Duodenal mucosa (tissue), 2 donors: Measurements from ENCODE around the gene PNPLA6.

ENCODE experiments used
- H3K27ac ChIP-seq: one replicate; pipeline ENCODE4 v1.7.0; 2013; ENCODE audit warnings: low read depth, low read length
- H3K27me3 ChIP-seq, 2 donors: one replicate each; pipeline ENCODE4 v1.7.0; 2013; ENCODE audit warnings: low read length in 2 of 2, control low read depth in 1 of 2; ENCODE audit not compliant: insufficient read depth in 2 of 2, control insufficient read depth in 1 of 2
- H3K36me3 ChIP-seq, 2 donors: one replicate each; pipeline ENCODE4 v1.7.0; 2013; ENCODE audit warnings: low read length in 2 of 2, control low read depth in 1 of 2; ENCODE audit not compliant: insufficient read depth in 2 of 2, control insufficient read depth in 1 of 2
- H3K4me1 ChIP-seq, 2 donors: one replicate each; pipeline ENCODE4 v1.7.0; 2013; ENCODE audit warnings: low read length in 2 of 2, control low read depth in 1 of 2; ENCODE audit not compliant: insufficient read depth in 2 of 2, control insufficient read depth in 1 of 2
- H3K4me3 ChIP-seq, 2 donors: one replicate each; pipeline ENCODE4 v1.7.0; 2013; ENCODE audit warnings: low read length in 2 of 2, low read depth in 1 of 2
- H3K9ac ChIP-seq, 2 donors: one replicate each; pipeline ENCODE4 v1.7.0; 2013; ENCODE audit warnings: low read length in 2 of 2, low read depth in 1 of 2
- H3K9me3 ChIP-seq, 2 donors: one replicate each; pipeline ENCODE4 v1.7.0; 2013; ENCODE audit warnings: low read length in 2 of 2, control low read depth in 1 of 2; ENCODE audit not compliant: control insufficient read depth in 1 of 2

PNPLA6 gene

DNA sequence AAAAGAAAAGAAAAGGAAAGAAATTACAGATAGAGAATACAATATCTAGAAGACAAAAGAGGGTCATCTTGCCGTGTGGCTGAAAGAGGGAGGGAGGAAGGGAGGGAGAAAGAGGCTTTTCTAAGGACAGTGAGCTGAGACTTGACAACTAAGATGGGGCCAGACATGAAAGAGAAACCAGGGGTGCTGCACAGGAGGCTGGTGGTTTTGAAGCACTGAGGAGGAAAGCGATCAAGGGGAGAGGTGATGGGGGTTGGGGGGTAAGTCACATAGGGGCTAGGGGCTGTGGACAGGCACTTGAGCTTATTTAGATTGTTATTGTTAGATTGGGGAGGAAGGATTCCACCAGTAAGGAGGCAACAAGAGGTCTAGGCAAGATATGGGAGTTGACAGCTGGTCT, 17.3 kb downstream of the PNPLA6 start:
- Histone ChIP-seq H3K4me3 (no peak overlapping the region), H3K9ac (no peak overlapping the region), H3K27me3 (no peaks in the 10 kb centered on the region), H3K27ac (no peak overlapping the region), H3K36me3 (peaks cover 16 to 36% of the 10 kb centered on the region in 2 donors), H3K9me3 (no peaks in the 10 kb centered on the region), H3K4me1 (no peaks in the 10 kb centered on the region)

- Histone ChIP-seq H3K27me3 (no peaks in the 10 kb centered on the region), H3K27ac (no peak overlapping the region), H3K4me3 (no peak overlapping the region), H3K4me1 (no peaks in the 10 kb centered on the region), H3K36me3 (peaks cover 21 to 51% of the 10 kb centered on the region in 2 donors), H3K9me3 (no peaks in the 10 kb centered on the region), H3K9ac (no peak overlapping the region)
These were observed 19.0 kb downstream of the PNPLA6 start for GRCh38 chr19:7554565-7554964.

DNA sequence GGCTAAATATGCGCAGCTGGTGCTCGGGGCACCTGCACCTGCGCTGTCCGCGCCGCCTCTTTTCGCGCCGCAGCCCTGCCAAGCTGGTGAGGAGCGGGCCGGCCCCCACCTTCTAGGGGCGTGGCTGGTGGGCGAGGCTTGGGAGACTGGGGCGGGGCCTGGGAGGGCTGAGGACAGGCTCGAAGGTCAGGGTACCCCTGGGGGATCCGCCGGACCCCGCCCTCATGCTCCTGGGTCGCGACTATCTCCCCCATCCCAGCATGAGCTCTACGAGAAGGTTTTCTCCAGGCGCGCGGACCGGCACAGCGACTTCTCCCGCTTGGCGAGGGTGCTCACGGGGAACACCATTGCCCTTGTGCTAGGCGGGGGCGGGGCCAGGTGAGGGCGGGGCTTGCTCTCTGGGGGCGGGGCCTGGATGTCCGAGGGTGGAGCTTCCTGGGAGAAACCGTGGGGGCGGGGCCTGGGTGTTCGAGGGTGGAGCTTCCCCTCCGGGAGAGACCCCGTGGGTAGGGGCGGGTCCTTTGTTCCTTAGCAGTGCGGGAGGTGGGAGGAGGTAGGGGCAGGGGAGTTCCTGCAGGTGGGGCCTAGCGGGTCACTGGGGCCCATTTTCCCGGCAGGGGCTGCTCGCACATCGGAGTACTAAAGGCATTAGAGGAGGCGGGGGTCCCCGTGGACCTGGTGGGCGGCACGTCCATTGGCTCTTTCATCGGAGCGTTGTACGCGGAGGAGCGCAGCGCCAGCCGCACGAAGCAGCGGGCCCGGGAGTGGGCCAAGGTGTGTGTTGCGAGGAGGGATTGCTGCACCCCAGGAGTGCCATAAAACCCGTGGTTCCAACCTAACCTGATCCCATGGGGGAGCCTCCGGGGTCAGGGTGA, 19.7 kb downstream of the PNPLA6 start:
- Histone ChIP-seq H3K9ac (no peak overlapping the region), H3K36me3 (peaks cover 21 to 48% of the 10 kb centered on the region in 2 donors), H3K27ac (no peak overlapping the region), H3K4me1 (no peaks in the 10 kb centered on the region), H3K9me3 (no peaks in the 10 kb centered on the region), H3K4me3 (no peak overlapping the region), H3K27me3 (no peaks in the 10 kb centered on the region)

DNA sequence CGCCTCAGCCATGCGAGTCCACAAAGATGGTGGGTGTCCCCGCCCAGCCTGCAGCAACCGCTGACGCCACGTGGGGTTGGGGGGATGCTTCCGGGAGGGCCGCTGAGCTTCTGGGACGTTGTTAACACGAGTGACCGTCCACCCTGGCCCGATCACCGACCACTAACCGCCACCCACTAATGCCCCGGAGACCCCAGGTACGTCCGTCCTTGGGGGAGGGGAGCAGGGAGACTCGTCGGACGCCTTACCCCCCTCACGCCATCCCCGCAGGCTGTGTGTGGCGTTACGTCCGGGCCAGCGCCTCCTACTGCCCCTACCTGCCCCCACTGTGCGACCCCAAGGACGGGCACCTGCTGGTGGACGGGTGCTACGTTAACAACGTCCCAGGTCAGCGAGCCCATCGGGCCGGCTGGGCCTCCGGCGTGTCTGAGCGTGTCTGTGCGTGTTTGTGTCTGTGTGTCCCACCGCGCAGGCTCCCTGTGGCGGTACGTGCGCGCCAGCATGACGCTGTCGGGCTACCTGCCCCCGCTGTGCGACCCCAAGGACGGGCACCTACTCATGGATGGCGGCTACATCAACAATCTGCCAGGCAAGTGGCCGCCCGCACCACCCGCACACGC, 21.3 kb downstream of the PNPLA6 start:
- Histone ChIP-seq H3K4me1 (no peaks in the 10 kb centered on the region), H3K4me3 (no peak overlapping the region), H3K27ac (no peak overlapping the region), H3K36me3 (peaks cover 21 to 52% of the 10 kb centered on the region in 2 donors), H3K9ac (no peak overlapping the region), H3K27me3 (no peaks in the 10 kb centered on the region), H3K9me3 (no peaks in the 10 kb centered on the region)

GRCh38 chr19:7558667-7559066, 23.1 kb downstream of the PNPLA6 start:
- Histone ChIP-seq H3K27ac (no peak overlapping the region), H3K36me3 (peaks cover 21 to 52% of the 10 kb centered on the region in 2 donors), H3K4me3 (no peak overlapping the region), H3K9me3 (no peaks in the 10 kb centered on the region), H3K9ac (no peak overlapping the region), H3K27me3 (no peaks in the 10 kb centered on the region), H3K4me1 (no peaks in the 10 kb centered on the region)

DNA sequence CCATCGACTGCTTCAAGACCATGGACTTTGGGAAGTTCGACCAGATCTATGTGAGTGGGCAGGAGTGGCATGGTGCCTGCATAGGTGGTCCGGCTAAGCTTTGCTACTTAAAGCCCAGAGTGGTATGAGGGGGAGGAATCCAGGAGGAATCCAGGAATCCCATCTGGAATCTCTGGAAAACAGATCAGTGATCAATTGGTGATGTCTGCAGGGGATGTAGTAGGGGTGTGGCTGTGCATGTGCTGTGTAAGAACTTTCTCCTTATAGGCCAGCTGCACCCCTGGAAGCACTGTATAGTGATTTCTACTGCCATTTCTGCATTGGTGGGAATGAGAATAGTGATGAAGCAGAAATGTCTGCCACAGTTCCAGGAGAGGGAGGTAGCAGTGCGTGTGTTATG, 23.6 kb downstream of the PNPLA6 start:
- H3K27me3 ChIP-seq = no peaks in the 10 kb centered on the region
- H3K4me1 ChIP-seq = no peaks in the 10 kb centered on the region
- no peak overlapping the region for H3K9ac ChIP-seq
- H3K27ac ChIP-seq = no peak overlapping the region
- H3K9me3 ChIP-seq = no peaks in the 10 kb centered on the region
- peaks cover 21 to 52% of the 10 kb centered on the region in 2 donors for H3K36me3 ChIP-seq
- H3K4me3 ChIP-seq = no peak overlapping the region

- Histone ChIP-seq H3K27ac (no peak overlapping the region), H3K4me1 (no peaks in the 10 kb centered on the region), H3K36me3 (peaks cover 16 to 46% of the 10 kb centered on the region in 2 donors), H3K27me3 (no peaks in the 10 kb centered on the region), H3K9ac (no peak overlapping the region), H3K9me3 (no peaks in the 10 kb centered on the region), H3K4me3 (no peak overlapping the region)
These were observed 24.7 kb downstream of the PNPLA6 start for GRCh38 chr19:7560255-7560654.

DNA sequence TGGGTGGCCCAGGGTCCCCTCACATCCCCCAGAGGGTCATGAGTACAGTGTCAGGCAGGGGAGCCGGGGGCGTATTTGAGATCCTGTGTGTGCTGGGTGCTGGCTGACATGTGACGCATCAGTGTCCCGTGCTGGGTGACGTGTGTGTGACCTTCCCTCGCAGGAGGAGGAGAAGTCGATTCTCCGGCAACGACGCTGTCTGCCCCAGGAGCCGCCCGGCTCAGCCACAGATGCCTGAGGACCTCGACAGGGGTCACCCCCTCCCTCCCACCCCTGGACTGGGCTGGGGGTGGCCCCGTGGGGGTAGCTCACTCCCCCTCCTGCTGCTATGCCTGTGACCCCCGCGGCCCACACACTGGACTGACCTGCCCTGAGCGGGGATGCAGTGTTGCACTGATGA, 25.8 kb downstream of the PNPLA6 start:
- no peak overlapping the region for H3K27ac ChIP-seq
- no peak overlapping the region for H3K4me3 ChIP-seq
- no peak overlapping the region for H3K9ac ChIP-seq
- H3K9me3 ChIP-seq = no peaks in the 10 kb centered on the region
- H3K4me1 ChIP-seq = no peaks in the 10 kb centered on the region
- no peaks in the 10 kb centered on the region for H3K27me3 ChIP-seq
- H3K36me3 ChIP-seq = peaks cover 15 to 41% of the 10 kb centered on the region in 2 donors

- no peak overlapping the region for H3K9ac ChIP-seq
- H3K27me3 ChIP-seq = no peaks in the 10 kb centered on the region
- H3K9me3 ChIP-seq = no peaks in the 10 kb centered on the region
- H3K36me3 ChIP-seq = peaks cover 6 to 27% of the 10 kb centered on the region in 2 donors
- no peak overlapping the region for H3K27ac ChIP-seq
- H3K4me1 ChIP-seq = no peaks in the 10 kb centered on the region
- no peak overlapping the region for H3K4me3 ChIP-seq
These were observed 27.3 kb downstream of the PNPLA6 start for GRCh38 chr19:7562646-7563393.

GRCh38 chr19:7564866-7565265, 29.3 kb downstream of the PNPLA6 start:
- H3K4me1 ChIP-seq = no peaks in the 10 kb centered on the region
- no peak overlapping the region for H3K27ac ChIP-seq
- H3K9me3 ChIP-seq = no peaks in the 10 kb centered on the region
- no peak overlapping the region for H3K9ac ChIP-seq
- H3K27me3 ChIP-seq = no peaks in the 10 kb centered on the region
- peaks cover 0 to 12% of the 10 kb centered on the region in 2 donors for H3K36me3 ChIP-seq
- no peak overlapping the region for H3K4me3 ChIP-seq
